Panc1 (cell line): ENCODE measurements around the gene ENTPD8. TPM values are rescaled to one million over a fixed set of nuclear protein-coding genes. Genes with fewer than 3 reads are reported as not detected.

ENCODE experiments used
- ATAC-seq: fragments of 200-7000 bp; cut with Tn5 transposase; 2 replicates; pipeline ENCODE4 v1.9.1; 2020; ENCODE audit warnings: mild to moderate bottlenecking, moderate library complexity
- BruUV-seq: library from RNA; stranded (reverse); fragments of 400-500 nt; replicated peaks from 2 replicates; lab custom pipeline; 2021; lab: Mats Ljungman, UMichigan
- CTCF ChIA-PET: fragments of 300-600 bp; sonication (Branson Sonifier 250); formaldehyde crosslinking; loops from one replicate; lab custom pipeline; 2022; ENCODE audit warnings: antibody characterized with exemption; lab: Charles Lee
- POLR2A ChIA-PET: fragments of 300-600 bp; sonication (Branson Sonifier 250); formaldehyde crosslinking; loops from one replicate; lab custom pipeline; 2022; ENCODE audit warnings: antibody characterized with exemption; lab: Charles Lee
- DNase-seq: peaks from one replicate; pipeline ENCODE4 v3.0.0-alpha.2; 2010; ENCODE audit warnings: low read depth, low spot score
- H3K27ac ChIP-seq: 2 replicates; pipeline ENCODE4 v1.5.1; 2011; ENCODE audit warnings: mild to moderate bottlenecking, low read length, inconsistent platforms
- H3K27me3 ChIP-seq: fragments of 200-500 bp; sonication (Bioruptor generic); 2 replicates; pipeline ENCODE4 v1.6.0; 2014; ENCODE audit warnings: low read length, inconsistent platforms; ENCODE audit not compliant: control insufficient read depth, insufficient read depth
- H3K36me3 ChIP-seq: fragments of 200-500 bp; sonication (Bioruptor generic); 2 replicates; pipeline ENCODE4 v1.5.1; 2014; ENCODE audit warnings: inconsistent platforms, mild to moderate bottlenecking, low read length, moderate library complexity; ENCODE audit not compliant: control insufficient read depth, insufficient read depth
- H3K4me1 ChIP-seq: 2 replicates; pipeline ENCODE4 v1.5.1; 2011; ENCODE audit warnings: inconsistent platforms, mild to moderate bottlenecking, low read length, moderate library complexity; ENCODE audit not compliant: control insufficient read depth, insufficient read depth
- H3K4me3 ChIP-seq, 2 experiments: 2 replicates each; pipeline ENCODE4 v1.5.1; 2011 to 2012; ENCODE audit warnings: low read depth in 2 of 2, low read length in 2 of 2, mild to moderate bottlenecking in 2 of 2, inconsistent platforms in 1 of 2, moderate library complexity in 1 of 2
- H3K9me3 ChIP-seq: fragments of 200-500 bp; sonication (Bioruptor generic); 2 replicates; pipeline ENCODE4 v1.5.1; 2014; ENCODE audit warnings: low read depth, mild to moderate bottlenecking, inconsistent platforms, low read length, moderate library complexity; ENCODE audit not compliant: control insufficient read depth, insufficient read depth
- CTCF ChIP-seq: fragments of 450-650 bp; IDR thresholded peaks from 2 replicates; pipeline ENCODE4 v1.5.1; 2017; ENCODE audit warnings: mild to moderate bottlenecking
- POLR2AphosphoS5 ChIP-seq: IDR thresholded peaks from 2 replicates; pipeline ENCODE4 v1.6.1; 2012; ENCODE audit warnings: mild to moderate bottlenecking, low read depth, low read length, moderate library complexity
- REST ChIP-seq, 2 experiments: IDR thresholded peaks; 2 replicates each; pipeline ENCODE4 v1.6.1; 2011 to 2012; ENCODE audit warnings: low read depth in 2 of 2, control low read depth in 1 of 2, low read length in 1 of 2, mild to moderate bottlenecking in 1 of 2, moderate library complexity in 1 of 2; ENCODE audit not compliant: insufficient read depth in 1 of 2
- SIN3A ChIP-seq: IDR thresholded peaks from 2 replicates; pipeline ENCODE4 v1.6.1; 2012; ENCODE audit warnings: low read depth, mild to moderate bottlenecking, low read length, moderate library complexity, borderline replicate concordance; ENCODE audit not compliant: insufficient read depth
- TCF7L2 ChIP-seq: IDR thresholded peaks from 2 replicates; pipeline ENCODE4 v1.6.1; 2011; ENCODE audit warnings: mild to moderate bottlenecking, low read depth, low read length, inconsistent platforms
- in situ Hi-C: cut with HindIII; loops from 2 replicates; pipeline ENCODE4 v1.10.0; 2016; ENCODE audit warnings: low sequenced_read_pairs, low pct_unique_long_range_greater_than_20kb
- intact Hi-C: fragments of 100-400 bp; cut with micrococcal nuclease; formaldehyde crosslinking; loops from one replicate; pipeline ENCODE4 v1.10.0; 2022; ENCODE audit not compliant: unreplicated experiment
- total RNA-seq: library from RNA; stranded (reverse); gene quantifications from one replicate; pipeline ENCODE4 v1.2.1, GENCODE V29; 2021; ENCODE audit not compliant: unreplicated experiment

The ENTPD8 gene
- total RNA-seq, 1 experiment from 2014 or later: 3.9 TPM

- ChIA-PET POLR2A (no interaction called here), CTCF (no interaction called here)
- no peak overlapping the region for H3K27ac ChIP-seq
- H3K4me3 ChIP-seq: no peak overlapping the region
- ATAC-seq: no peak
- H3K27me3 ChIP-seq: no peaks in the 10 kb centered on the region
- TF ChIP-seq REST (IDR thresholded peaks at IDR 0.05; ENCODE audit: insufficient read depth in 1 of 2, low read depth in 2 of 2, low read length in 1 of 2): no peak
- in situ Hi-C loops (no loop called here), intact Hi-C loops (no loop called here)
- H3K36me3 ChIP-seq: no peaks in the 10 kb centered on the region
- no TSS peak for BruUV-seq
- H3K4me1 ChIP-seq: peaks cover 23% of the 10 kb centered on the region
- no peak for DNase-seq
- H3K9me3 ChIP-seq: no peaks in the 10 kb centered on the region
These were observed 35.5 kb downstream of the ENTPD8 start for GRCh38 chr9:137405677-137406081.

GRCh38 chr9:137404961-137405567, 36.1 kb downstream of the ENTPD8 start:
- CTCF ChIA-PET: no interaction called here
- ATAC-seq (no peak), DNase-seq (no peak)
- no TSS peak for BruUV-seq
- TF ChIP-seq POLR2AphosphoS5 (no peak), REST (IDR thresholded peaks at IDR 0.05; ENCODE audit: insufficient read depth in 1 of 2, low read depth in 2 of 2, low read length in 1 of 2) (no peak), SIN3A (no peak)
- H3K27me3 ChIP-seq: no peaks in the 10 kb centered on the region
- in situ Hi-C loops (no loop called here), intact Hi-C loops (no loop called here)
- H3K36me3 ChIP-seq: no peaks in the 10 kb centered on the region
- no peak overlapping the region for H3K4me3 ChIP-seq
- peaks cover 17% of the 10 kb centered on the region for H3K4me1 ChIP-seq
- H3K9me3 ChIP-seq: no peaks in the 10 kb centered on the region
- no peak overlapping the region for H3K27ac ChIP-seq
- POLR2A ChIA-PET: no interaction called here

- in situ Hi-C loops (no loop called here), intact Hi-C loops (no loop called here)
- CTCF ChIA-PET: no interaction called here
These were observed 37.9 kb downstream of the ENTPD8 start for GRCh38 chr9:137403269-137403668.

More at GRCh38 chr9:137403269-137403668, 37.9 kb downstream of the ENTPD8 start:
- Histone ChIP-seq H3K4me3 (no peak overlapping the region), H3K36me3 (no peaks in the 10 kb centered on the region), H3K27me3 (no peaks in the 10 kb centered on the region), H3K27ac (no peak overlapping the region), H3K4me1 (peaks cover 9% of the 10 kb centered on the region), H3K9me3 (no peaks in the 10 kb centered on the region)
- DNase-seq (no peak), ATAC-seq (no peak)
- POLR2A ChIA-PET: no interaction called here
- BruUV-seq: no TSS peak
- no peak for TF ChIP-seq TCF7L2
- no peak for TF ChIP-seq CTCF
- no peak for TF ChIP-seq SIN3A
